NCI-H1105 treated with DMSO at 0.1 percent for 48 hours (cell line): ENCODE data around the gene SP110.
"Not testable (repeated sequence)": the region's sequence is repeated elsewhere in the genome, so short reads cannot be mapped to it uniquely, and the experiment has no call there.

Experiments
- DNase-seq: peaks from one replicate; lab custom pipeline; 2025; lab: John Stamatoyannopoulos, UW

The SP110 gene

GRCh38 chr2:230224458-230224857 lies 4.7 kb upstream of the SP110 start:
- no peak for DNase-seq

DNA sequence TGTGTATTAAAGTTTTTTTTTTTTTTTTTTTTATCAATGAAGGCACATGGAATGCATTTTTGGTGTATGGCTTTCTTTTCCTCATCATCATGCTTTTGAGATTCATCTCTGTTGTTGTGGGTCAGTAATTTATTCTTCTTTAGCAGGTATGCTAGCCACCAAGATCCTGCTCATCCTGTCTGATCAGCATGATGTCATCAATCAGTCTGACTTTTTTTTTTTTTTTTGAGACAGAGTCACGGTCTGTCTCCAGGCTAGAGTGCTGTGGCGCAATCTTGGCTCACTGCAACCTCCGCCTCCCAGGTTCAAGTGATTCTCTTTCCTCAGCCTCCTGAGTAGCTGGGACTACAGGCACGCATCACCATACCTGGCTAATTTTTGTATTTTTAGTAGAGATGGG lies 3.0 kb upstream of the SP110 start:
- DNase-seq, result not testable (repeated sequence)

DNA sequence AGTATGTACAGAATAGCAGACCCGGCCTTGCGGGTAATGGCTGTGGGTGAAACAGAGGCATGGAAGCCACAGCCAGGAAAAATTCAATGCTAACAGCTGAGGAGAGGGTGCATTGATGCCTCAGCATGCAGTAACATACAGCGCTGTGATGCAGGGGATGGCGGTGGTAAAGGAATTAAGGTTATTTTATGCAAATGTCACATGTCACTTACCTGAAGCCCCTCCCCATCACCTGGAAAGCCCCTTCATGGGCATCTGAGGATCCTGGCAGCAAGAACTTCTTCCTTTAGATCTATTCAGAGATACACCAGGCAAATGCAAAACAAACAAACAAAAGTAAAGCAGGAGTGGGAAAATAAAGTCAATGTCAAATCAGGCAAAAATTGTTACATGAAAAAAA lies 1.7 kb upstream of the SP110 start:
- no peak for DNase-seq

DNA sequence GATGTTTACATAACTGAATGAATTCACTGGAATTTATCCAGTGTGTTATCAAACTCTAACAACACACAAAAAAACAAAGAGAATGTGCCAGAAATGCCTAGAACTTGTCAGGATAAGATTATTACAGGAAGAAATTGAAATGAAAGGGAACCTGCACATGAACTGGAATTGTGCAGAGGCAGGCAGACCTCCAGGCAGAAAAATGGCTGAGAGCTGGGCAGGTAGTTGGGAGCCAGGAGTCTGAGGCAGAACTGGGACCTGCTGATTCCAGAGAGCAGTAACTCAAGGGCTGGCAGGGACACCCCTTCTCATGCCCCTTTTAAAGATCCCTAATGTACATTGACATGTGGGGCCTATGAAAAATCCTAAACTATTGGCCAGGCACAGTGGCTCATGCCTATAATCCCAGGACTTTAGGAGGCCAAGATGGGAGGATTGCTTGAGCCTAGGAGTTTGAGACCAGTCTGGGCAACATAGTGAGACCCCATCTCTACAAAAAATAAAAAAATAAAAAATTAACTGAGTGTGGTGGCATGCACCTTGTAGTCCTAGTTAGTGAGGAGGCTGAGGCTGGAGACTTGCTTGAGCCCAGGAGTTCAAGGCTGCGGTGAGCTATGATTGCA lies 674 bp upstream of the SP110 start:
- no peak for DNase-seq

- no peak for DNase-seq
These were observed 1.4 kb downstream of the SP110 start for GRCh38 chr2:230218421-230218820.

GRCh38 chr2:230217424-230217823 lies 2.4 kb downstream of the SP110 start:
- no peak for DNase-seq

GRCh38 chr2:230216489-230216888 lies 3.3 kb downstream of the SP110 start:
- DNase-seq, result no peak

GRCh38 chr2:230209422-230210051 lies 10.2 kb downstream of the SP110 start:
- DNase-seq, result no peak

DNA sequence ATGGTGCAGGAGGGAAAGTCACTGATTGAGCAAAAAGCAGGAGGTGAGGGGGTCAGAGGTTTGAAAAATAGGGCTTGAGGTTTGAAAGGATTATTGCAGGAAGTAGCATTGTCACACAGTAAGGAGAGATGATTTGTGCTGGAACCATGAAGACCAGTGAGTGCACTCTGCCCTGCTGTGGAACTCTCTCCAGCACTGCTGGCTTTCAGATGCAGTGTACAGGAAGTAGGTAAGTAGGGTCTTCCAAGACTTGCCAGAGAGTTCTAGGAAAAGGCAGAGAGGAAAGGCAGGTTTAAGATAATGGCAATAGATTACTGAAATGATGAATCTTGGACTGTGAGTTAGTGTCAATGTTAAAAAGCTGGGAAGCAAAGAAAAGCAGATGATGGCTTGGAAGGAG lies 11.2 kb downstream of the SP110 start:
- DNase-seq, result no peak

DNA sequence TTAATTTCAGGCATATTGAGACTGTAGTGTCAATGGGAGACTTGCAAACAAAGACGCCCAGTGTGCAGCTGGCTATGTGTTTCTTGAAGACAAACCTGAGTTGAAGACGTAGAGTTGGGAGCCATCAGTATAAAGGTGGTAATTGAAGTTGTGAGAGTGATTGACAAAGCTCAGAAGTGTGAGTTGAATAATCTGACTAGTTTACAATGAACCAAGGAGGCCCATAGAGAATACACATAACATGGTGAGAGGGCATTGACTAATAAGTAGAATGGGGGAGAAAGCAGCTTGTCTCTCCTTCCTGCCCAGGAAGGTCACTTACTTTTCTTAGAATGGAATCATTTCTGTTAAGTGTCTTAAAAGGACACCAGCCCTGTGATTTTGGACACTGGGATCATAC lies 14.1 kb downstream of the SP110 start:
- DNase-seq, result no peak

DNA sequence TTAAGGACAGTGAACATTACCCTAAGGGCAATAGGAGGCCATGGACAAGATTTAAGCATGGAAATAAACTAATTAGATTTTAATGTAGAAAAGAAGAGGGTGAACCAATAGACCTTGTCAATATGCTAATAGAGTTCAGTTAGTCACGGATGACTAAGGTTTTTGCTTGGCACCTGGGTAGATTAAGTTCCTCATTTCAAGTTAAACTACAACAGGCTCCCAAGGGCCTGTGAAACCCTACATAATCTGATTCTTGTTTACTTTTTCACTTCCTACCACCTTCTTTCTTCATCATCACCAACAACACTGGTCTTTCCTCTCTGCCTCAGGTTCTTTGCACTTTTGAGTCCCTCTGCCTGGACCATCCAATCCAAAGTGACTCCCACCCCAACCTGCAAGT lies 14.8 kb downstream of the SP110 start:
- DNase-seq, result no peak

- no peak for DNase-seq
These were observed 16.6 kb downstream of the SP110 start for GRCh38 chr2:230203110-230203676.

DNA sequence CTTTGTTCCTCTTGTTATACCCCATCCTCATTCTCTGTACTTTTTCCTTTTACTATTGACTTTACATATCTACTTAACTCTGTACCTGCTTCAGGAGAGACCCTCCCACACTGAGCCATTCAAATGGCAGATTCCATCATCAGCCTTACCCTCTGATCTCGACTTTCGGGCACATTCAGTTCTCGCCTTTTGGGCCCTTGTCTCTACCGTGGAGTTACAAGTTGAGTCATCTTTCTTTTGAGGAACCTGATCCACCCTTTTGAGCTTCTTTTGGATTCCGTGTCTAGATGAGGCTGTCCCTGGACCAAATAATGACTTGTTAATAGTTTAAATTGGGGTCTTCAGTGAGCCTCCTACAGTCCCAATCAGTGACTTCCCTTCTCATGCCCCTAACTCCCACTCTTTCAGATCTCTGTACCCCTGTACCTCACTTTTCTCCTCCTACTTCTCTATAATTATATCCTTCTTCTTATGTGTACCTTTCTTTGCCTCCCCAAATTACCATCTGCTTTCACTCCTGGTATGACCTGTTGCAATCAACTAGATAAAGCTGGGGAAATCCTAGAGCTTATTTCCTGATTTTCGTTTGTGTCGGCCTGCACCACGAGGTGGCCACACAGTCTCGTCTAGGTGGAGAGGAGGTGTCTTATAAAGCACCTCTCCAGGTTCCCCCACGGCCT lies 17.2 kb downstream of the SP110 start:
- no peak for DNase-seq

DNA sequence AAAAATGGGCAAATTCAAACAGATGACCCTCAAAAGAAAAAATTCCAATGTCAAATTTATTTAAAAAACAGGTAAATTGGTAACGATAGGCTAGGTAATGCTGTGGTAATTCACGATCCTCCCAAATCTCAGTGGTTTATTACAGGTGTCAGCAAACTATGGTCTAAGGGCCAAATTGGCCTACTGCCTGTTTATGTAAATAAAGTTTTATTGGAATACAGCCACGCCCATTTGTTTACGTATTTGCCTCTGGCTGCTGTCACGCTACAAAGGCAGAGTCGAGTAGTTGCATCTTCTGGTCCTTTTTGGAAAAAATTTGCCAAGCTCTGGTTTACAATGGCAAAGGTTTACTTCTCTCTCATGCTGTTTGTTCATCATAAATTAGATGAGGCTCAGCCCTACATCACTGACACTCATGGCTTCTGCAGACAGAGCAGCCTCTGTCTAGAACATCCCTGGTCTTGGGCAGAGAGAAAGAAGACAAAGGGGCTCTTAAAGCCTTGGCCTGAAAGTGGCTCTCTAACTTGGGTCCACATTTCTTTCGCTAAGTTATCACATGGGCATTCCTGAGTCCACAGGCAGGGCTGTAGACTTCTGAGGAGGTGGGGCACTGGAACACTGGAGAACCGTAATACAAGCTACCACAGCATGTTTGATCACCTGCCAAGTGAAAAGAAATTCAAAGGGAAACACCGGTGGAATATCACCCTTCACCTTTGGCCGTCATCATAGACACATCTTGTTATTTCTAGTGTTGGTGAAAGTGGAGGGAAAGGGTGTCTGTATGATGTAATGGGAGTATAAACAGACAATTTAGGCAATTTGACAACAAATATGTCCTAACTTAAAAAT lies 34.8 kb downstream of the SP110 start:
- no peak for DNase-seq

DNA sequence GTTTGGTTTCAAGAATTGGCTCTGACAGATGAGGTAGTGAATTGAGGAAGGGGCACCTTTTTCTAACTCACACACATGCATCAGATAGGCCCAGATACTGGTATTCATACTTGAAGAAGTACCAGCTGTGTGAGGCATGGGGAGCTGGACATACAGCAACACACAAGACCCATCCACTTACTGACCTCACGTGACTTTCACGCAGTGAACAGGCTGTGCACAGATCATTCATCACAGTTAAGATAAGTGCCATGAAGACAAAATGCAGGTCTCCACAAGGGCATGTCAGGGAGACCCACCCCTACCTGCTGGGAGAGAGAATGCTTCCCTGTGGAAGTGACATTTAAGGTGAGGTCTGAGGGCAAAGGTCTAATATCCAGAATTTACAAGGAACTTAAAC lies 38.6 kb downstream of the SP110 start:
- DNase-seq, result no peak

DNA sequence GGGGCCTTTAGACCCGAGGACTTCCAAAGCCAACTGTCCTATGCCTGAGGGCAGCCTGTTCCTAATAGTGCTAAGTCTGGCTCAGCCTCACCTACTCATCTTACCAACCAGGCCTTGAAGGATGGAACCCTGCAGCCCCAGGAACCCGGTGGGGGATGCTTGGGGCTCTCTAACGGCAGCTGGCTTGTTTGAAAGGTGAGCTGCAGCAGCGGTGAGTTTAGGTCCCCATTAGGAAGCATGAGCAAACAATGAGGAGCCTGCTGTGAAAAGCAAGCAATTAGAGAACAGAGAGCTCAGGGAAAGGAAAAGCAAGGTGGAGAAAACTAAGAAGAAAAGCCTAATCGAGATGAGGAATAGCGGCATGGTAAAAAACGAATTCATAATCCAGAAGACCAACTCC lies 39.9 kb downstream of the SP110 start:
- DNase-seq, result no peak

- DNase-seq, result no peak
These were observed 41.0 kb downstream of the SP110 start for GRCh38 chr2:230178546-230179485.

GRCh38 chr2:230176996-230177395 lies 42.8 kb downstream of the SP110 start:
- no peak for DNase-seq

GRCh38 chr2:230174466-230174865 lies 45.3 kb downstream of the SP110 start:
- DNase-seq, result no peak

- DNase-seq, result no peak
These were observed 46.9 kb downstream of the SP110 start for GRCh38 chr2:230172852-230173251.

GRCh38 chr2:230172156-230172555 lies 47.6 kb downstream of the SP110 start:
- DNase-seq, result no peak
